Left cardiac atrium (tissue), 4 donors: ENCODE results near the gene SFXN3. TPM values are rescaled to one million over a fixed set of nuclear protein-coding genes. Genes with fewer than 3 reads are reported as not detected.
A peak's percentile ranks its signal among the peaks of the same experiment; 100 is the strongest.

Experiments
- ATAC-seq, 2 donors: fragments of 200-7000 bp; cut with Tn5 transposase; one replicate each; pipeline ENCODE4 v1.9.1; 2020; ENCODE audit warnings: mild to moderate bottlenecking in 2 of 2, moderate library complexity in 2 of 2
- DNase-seq: peaks from one replicate; pipeline ENCODE4 v3.0.0-alpha.2; 2020
- intact Hi-C, 2 donors: fragments of 100-400 bp; cut with DNase I; formaldehyde crosslinking; loops; one replicate each; pipeline versions ENCODE4 v1.14.1 to v1.15.1; 2022 to 2023
- total RNA-seq, 2 donors: library from RNA; stranded (reverse); fragmentation: NEBNext Ultra II Directional; extraction: Animal tissue kit (Norgen Biotek cat#: 25700); gene quantifications; one replicate each; pipeline ENCODE4 v1.2.1, GENCODE V29; 2021
- donor health status: DM: no; HTN: yes; CAD: no.
- donor health status: DM: no; HTN: yes; CAD: no; lungs with severe emphysema.
- donor health status: DM: yes; HTN: yes; CAD: no.
- donor health status: Dilated cardiomyopathy.

SFXN3 gene
- total RNA-seq, 2 donors from 2014 or later: 22.8 to 28.9 TPM

DNA sequence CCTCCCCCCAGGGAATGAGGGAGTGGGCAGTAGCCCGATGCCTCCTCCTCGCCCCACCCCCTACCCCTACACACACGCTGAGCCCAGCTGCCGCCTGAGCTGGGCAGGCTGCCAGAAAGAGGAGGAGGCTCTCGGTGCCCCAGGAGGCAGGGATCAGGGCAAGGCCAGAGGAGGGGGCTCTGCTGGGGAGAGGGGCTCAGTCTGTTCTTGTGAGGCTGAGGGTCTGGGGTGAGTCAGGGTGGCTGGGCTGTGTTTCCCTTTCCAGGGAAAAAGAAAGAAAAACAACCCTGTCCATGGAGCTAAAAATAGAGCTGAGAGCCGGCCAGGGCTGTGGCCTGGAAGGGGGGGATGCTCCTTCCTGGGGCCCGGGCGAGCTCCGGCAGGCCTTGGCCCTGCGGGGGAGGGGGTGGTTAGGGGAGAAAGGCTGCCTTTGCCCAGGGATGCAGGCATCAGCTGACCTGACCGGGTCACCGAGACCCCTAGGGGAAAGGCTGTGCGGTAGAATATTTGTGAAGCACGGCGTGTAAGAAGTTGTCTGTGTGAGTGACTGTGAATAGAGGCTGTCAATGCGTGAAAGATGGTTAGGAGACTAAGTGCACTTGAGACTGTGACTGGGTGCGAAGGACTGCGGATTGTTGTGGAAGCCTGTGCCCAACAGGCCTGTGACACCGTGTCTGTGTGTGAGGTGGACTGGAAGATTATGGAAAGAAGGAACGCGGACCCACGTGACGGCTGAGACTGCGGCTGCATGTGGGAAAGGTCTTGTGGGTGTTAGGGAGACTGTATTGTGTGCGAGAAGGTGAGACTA lies 32.6 kb upstream of the SFXN3 start:
- ATAC-seq (peak; percentile 54 to 57), DNase-seq (peak; percentile 86)
- intact Hi-C loops: no loop called here

DNA sequence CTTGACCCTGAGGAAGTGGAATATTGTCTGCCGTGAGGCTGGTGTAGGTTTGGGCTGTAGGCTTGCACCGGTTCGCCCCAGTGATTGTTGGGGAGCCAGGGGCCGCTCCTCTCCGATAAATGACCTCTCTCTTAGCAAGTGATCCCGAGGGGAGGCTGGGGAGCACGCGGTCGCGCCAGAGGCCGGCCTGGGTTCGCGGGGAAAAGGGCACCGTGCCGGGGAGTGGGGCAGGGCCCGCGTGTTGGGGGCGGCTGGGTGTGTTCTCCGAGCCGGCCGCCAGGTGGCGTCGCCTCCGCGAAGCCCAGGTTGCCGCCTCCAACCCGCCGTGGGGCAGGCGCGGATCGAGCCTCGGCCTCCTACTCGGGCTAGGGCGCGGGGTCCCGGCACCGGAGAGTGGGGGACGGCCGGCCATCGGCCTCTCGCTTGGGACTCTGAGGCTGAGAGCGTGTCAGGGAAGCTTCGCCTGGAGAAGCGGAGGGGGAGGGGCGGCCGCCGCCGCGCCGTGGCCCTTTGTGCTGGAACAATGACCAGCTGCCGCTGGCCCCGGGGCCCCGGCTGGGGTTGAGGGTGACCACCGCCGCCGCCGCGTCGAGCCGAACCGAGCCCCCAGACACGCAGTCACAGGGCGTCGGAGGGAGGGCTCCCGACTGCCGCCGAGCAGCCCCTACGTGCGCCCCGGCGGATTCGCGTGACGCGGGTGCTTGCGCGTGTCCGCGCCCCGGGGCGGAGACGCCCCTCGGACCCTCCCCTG lies 31.9 kb upstream of the SFXN3 start:
- ATAC-seq (peak; percentile 76 to 78), DNase-seq (peak; percentile 87)
- intact Hi-C loops: no loop called here

DNA sequence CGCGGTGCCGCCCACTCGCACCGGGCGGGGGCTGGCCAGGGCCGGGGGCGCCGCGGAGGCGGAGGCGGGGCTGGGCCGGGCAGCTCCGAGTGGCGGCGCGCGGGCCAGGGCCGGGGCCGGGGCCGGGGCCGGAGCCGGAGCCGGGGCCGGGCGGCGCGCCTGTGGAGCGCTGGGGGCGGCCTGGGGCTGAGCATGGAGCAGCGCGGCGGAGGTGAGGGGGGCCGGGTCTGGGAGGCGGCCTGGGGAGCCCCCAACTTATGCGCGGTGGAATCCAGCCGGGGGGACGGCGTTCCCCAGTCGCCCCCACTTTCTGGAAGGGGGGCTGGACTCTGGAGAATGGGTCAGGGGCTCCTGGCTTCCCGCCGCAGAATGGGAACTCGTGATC lies 31.3 kb upstream of the SFXN3 start, which contains the start of gene LZTS2:
LZTS2 (plus strand) TSS at position 67 of the 385 bp plus-strand sequence. CDS start 2,731 bp downstream, outside the sequence.
- DNase-seq (no peak), ATAC-seq (no peak)
- intact Hi-C loops: no loop called here

DNA sequence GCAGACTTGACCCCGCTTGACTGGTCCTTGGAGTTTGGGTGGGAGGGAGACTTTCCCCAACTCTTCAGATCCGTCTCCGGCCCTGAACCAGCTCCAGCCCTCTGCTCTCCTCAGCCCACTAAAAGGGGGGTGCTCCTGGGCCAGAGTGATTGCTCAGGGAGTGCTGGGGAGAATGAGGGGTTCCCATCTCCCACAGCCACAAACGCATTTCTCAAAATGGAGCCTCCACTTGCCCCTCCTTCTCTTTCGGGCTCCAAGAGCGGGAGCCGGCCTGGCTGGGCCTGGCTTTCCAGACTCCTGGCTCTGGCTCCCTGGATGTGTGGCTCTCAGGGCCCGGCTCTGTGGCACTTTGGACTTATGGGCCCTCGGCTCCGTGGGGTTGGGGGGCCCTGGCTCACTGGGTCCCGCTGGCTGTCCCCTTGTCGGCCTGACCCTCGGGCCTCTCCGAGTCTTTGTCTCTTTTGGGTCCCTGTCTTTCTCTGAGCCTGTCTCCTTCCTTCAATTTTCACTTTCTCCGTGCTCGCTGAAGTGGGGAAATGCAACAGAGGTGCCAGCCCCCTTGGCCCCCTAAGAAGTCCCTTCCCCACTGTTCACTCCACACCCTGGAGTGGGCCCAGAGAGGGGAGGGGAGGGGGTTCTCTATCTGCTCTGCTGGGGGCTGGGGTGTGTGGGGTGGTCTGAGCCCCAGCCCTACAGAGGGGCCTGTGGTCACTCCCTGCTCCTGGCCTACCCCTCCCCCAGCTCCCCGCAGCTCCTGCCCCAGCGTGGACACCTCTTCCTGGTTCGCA lies 30.7 kb upstream of the SFXN3 start:
- DNase-seq (peak; percentile 50), ATAC-seq (no peak)
- intact Hi-C loops: no loop called here

DNA sequence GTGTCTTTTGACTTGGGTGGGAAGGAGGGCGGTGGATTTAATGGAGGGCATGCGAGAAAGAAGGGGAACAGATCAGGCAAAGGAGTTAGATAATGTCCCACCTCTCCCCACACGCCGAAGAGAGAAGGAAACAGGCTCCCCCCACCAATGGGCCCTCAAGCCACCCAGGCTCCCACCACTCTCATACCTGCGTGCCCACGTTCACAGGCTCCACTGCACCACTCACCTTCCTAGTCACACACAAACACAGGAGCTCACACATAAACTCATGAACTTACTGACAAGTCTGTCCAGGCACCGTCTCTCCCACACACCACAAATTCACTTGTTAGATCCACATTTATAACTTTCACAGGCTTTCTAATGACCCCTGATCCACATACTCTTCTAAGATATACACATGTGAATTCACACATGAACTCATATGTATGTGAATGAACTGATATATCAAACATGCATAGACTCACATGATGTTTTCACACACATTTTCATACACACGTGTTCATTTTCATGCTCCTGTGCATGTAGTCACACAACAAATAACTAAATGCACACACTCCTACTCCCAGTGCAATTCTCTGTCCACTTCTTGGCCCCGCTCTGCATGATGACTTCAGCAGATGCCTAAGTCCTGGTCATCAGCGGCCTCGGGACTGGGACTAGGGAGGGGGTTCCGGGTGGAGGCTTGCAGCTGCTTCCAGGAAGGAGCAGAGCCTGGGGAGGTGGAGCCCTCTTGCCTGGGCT lies 29.9 kb upstream of the SFXN3 start:
- ATAC-seq: peak; percentile 17 to 35
- DNase-seq: peak; percentile 92
- intact Hi-C loops: no loop called here

DNA sequence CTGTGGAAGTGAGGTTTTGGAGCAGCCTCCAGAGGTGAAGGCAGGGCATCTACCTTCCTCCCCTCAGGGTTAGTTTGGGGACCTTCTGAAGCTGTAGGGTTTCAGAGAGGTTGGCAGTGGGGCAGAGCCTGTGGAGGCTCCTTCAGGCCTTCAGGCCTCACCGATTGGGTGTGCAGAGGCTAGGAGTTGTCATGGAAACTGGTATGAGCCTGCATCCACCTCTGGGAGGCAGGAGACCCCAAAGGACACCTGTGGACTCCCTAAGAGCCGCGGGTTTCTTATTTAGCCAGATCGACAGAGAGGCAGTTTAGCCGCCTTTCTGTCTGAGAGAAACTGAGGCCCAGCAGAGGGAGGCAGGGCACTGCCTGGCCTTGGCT lies 29.4 kb upstream of the SFXN3 start:
- ATAC-seq (no peak), DNase-seq (no peak)
- intact Hi-C loops: no loop called here

DNA sequence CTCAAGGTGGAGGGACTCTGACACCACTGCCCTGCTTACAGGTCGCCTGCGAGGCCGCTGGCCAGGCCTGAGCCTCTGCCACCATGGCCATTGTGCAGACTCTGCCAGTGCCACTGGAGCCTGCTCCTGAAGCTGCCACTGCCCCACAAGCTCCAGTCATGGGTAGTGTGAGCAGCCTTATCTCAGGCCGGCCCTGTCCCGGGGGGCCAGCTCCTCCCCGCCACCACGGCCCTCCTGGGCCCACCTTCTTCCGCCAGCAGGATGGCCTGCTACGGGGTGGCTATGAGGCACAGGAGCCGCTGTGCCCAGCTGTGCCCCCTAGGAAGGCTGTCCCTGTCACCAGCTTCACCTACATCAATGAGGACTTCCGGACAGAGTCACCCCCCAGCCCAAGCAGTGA lies 28.6 kb upstream of the SFXN3 start:
- ATAC-seq: no peak
- DNase-seq: no peak

DNA sequence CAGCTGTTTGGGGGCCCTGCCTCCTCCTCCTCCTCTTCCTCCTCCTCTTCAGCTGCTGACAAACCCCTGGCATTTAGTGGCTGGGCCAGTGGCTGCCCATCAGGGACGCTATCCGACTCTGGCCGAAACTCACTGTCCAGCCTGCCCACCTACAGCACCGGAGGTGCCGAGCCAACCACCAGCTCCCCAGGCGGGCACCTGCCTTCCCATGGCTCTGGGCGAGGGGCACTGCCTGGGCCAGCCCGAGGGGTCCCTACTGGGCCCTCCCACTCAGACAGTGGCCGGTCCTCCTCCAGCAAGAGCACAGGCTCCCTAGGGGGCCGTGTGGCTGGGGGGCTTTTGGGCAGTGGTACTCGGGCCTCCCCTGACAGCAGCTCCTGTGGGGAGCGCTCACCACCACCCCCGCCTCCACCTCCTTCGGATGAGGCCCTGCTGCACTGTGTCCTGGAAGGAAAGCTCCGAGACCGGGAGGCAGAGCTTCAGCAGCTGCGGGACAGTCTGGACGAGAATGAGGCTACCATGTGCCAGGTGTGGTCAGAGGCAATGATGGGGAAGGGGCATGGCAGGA lies 27.3 kb upstream of the SFXN3 start:
- DNase-seq (peak; percentile 14), ATAC-seq (no peak)
- intact Hi-C loops: no loop called here

More for the DNA sequence above, 28.6 kb upstream of the SFXN3 start:
- intact Hi-C loops: no loop called here

DNA sequence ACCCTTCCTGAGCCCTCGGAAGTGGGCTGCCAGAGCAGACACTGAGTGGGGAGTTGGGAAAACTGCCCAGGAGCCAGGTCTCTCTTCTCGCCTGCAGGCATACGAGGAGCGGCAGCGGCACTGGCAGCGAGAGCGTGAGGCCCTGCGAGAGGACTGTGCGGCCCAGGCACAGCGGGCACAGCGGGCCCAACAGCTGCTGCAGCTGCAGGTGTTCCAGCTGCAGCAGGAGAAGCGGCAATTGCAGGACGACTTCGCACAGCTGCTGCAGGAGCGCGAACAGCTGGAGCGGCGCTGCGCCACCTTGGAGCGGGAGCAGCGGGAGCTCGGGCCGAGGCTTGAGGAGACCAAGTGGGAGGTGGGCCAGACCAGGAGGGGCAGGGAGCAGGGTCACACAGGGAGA lies 25.7 kb upstream of the SFXN3 start:
- no peak for DNase-seq
- intact Hi-C loops: no loop called here
- no peak for ATAC-seq

DNA sequence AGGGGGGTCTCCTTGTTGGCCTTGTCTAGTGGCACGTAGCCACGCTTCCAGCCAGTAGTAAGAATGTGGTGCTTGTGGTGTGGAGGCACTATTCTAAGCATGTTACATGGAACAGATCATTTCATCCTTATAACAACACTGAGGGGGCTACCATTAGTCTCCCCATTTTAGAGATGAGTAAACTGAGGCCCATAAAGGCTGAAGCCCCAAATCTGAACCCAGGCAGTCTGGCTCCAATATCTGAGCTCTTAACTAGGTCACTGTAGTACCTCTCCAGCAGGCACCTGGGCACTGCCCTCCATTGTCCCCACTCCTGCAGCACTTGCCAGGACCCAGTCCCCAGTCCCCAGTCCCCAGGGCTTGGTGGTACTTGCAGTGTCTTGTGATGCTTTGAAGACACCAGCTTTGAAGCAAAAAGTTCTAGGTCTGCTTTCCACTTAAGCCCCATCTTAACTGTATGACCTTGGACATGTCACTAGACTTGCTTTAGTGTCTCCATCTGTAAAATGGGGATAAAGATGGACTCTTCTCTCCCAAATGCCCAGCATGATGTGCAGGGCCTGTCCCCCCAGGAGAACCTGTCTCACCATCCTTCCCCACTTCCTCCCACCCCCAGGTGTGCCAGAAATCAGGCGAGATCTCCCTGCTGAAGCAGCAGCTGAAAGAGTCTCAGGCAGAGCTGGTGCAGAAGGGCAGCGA lies 25.0 kb upstream of the SFXN3 start:
- no peak for ATAC-seq
- intact Hi-C loops: no loop called here
- no peak for DNase-seq

DNA sequence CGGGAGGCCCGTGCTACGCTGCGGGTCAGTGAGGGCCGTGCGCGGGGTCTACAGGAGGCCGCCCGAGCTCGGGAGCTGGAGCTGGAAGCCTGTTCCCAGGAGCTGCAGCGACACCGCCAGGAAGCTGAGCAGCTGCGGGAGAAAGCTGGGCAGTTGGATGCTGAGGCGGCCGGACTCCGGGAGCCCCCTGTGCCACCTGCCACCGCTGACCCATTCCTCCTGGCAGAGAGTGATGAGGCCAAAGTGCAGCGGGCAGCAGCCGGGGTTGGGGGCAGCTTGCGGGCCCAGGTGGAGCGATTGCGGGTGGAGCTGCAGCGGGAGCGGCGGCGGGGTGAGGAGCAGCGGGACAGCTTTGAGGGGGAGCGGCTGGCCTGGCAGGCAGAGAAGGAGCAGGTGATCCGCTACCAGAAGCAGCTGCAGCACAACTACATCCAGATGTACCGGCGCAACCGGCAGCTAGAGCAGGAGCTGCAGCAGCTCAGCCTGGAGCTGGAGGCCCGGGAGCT lies 24.4 kb upstream of the SFXN3 start:
- ATAC-seq: no peak
- intact Hi-C loops: no loop called here
- DNase-seq: no peak

DNA sequence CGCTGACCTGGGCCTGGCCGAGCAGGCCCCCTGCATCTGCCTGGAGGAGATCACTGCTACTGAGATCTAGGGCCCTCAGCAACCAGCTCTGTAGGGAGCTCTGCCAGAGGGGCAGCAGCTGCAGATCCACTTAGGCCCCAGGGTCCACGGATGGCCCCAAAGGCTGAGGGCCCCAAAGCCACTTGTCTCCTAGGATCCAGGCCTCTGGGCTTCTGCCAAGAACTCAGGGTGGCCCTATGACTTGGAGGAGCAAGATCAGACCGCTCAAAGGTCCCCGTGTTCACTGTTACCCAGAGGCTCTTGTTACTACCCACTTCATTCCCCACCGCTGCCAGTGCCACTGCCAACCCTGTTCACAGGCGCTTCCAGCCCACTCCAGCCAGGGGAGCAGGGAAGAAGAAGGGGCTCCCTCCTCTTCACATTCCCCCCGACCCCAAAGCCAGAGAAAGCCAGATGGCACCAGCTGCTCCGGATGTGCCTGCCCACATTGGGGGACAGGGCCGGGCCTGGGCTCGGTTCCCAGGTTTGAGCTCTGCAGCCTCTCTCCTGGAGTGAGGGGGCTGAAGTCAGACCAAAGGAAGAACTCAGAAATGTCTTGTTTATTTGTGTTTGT lies 23.8 kb upstream of the SFXN3 start:
- intact Hi-C loops: no loop called here
- ATAC-seq: peak; percentile 34 to 42
- DNase-seq: no peak

DNA sequence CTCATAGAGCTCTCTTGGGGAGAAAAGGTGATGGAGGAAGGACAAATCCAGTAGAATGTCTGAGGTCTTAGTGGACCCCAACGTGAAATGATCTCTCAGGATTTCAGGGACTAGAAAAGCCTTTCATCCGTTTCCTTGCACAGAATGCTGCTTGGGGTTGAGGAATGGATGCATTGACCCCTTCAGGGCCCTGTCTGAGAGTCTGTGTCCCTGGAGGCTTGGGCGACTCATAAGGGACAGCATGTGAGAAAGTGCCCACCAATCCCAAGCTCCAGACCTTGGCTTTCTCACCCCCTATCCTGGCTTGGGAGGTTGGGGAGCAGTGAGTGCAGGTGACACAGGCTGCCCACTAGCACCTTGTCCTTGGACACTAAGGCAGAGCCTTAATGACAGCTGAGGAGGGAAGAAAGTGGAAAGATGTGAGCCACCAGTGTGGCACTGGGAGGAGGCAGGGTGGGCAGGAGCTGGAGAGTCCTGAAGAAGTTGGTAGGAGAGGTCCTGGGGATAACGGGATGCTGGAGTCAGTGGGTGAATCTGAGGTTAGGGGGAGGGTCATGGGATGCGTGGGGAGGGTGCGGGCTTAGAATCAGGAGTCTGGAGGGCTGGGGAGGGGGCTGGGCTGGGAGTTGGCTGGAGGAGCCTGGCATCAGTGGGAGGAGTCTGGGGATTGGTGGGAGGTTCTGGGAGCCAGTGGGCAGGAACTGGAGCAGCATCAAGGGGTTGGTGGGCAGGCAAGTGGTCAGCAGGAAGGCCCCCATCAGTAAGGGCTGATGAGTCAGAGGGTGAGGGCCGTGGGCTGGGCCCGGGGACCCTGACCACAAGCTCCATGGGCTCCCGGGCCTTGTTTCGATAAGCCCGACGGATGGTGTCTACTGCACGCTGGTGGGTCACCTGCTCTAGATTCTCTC lies 22.9 kb upstream of the SFXN3 start:
- intact Hi-C loops: no loop called here
- ATAC-seq (no peak), DNase-seq (no peak)

DNA sequence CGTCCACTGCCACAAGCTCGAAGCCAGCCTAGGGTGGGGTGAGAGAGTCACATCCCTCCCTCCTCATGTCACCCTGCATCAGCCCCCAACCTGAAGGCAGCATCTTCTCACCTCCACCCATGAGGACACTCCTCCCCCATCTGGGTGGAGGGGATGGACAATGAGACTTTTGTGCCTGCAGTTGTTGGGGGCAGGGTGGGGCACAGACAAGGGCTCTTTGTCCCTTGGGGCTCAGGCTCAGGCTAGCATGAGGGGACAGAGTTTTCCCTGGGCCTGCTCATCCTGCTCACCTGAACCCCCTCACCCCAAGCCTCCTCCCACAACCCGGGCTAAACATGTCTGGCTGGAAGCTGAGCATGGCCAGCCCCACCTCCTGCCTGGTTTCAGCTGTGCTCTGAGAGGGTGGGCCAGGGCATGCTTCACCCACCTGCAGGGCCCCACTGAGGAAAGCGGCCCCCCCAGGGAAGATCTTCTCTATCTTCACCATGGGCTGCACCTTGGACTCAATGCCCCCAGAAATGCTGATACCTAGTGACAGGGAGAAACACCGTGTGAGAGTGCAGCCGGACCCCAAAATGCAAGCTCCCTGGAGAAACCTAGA lies 22.1 kb upstream of the SFXN3 start:
- intact Hi-C loops: no loop called here
- DNase-seq (no peak), ATAC-seq (no peak)

DNA sequence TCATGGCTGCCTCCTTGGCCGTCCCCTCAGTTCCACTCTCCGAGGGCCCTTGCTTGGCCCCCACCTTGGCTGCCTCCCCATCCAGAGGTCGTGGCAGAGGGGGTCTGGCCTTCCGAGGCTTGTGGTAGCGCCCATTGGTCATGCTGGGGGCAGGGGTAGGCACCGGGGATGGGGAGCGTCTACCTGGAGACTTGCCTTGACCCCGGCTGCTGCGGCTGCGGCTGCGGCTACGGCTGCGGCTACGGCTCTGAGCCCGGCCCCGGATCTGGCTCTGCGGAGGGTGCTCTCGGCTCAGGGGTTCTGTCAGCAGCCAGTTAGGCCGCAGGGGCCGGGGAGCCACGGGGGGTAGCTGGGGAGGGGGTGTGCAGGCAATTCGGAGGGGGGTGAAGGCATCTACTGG lies 20.7 kb upstream of the SFXN3 start:
- no peak for DNase-seq
- intact Hi-C loops: no loop called here

More for the DNA sequence above, 20.7 kb upstream of the SFXN3 start:
- ATAC-seq: no peak
